HepG2 (cell line): ENCODE results near the gene NIFK. TPM values are rescaled to one million over a fixed set of nuclear protein-coding genes. Genes with fewer than 3 reads are reported as not detected.

ENCODE experiments used
- CBFB ChIP-seq: sonication (generic); formaldehyde crosslinking; IDR thresholded peaks from 2 replicates; pipeline ENCODE4 v1.4.0; 2020; ENCODE audit warnings: missing genetic modification reagents
- CEBPG ChIP-seq: IDR thresholded peaks from 2 replicates; pipeline ENCODE4 v1.6.1; 2016
- MEIS2 ChIP-seq: sonication (generic); formaldehyde crosslinking; IDR thresholded peaks from 2 replicates; pipeline ENCODE4 v1.9.0; 2021; ENCODE audit warnings: mild to moderate bottlenecking, missing genetic modification reagents
- POGZ ChIP-seq: sonication (generic); formaldehyde crosslinking; IDR thresholded peaks from 2 replicates; pipeline ENCODE4 v1.4.0; 2020; ENCODE audit warnings: mild to moderate bottlenecking, missing genetic modification reagents
- TAF1 ChIP-seq: sonication (generic); formaldehyde crosslinking; IDR thresholded peaks from 2 replicates; pipeline ENCODE4 v1.4.0; 2020; ENCODE audit warnings: missing genetic modification reagents
- TSC22D2 ChIP-seq: sonication (generic); formaldehyde crosslinking; IDR thresholded peaks from 2 replicates; pipeline ENCODE4 v1.5.1; 2020; ENCODE audit warnings: missing genetic modification reagents, mild to moderate bottlenecking, borderline replicate concordance
- ZBTB25 ChIP-seq: IDR thresholded peaks from 2 replicates; pipeline ENCODE4 v1.6.1; 2018; ENCODE audit warnings: missing genetic modification reagents
- ZBTB38 ChIP-seq: sonication (generic); formaldehyde crosslinking; IDR thresholded peaks from 2 replicates; pipeline ENCODE4 v1.5.1; 2020; ENCODE audit warnings: mild to moderate bottlenecking, missing genetic modification reagents
- ZFP1 ChIP-seq: IDR thresholded peaks from 2 replicates; pipeline ENCODE4 v1.6.1; 2016
- ZKSCAN1 ChIP-seq: fragments of 150-350 bp; IDR thresholded peaks from 2 replicates; pipeline ENCODE4 v1.6.1; 2014; ENCODE audit warnings: low read length
- ZNF276 ChIP-seq: sonication (generic); formaldehyde crosslinking; IDR thresholded peaks from 2 replicates; pipeline ENCODE4 v1.4.0; 2020; ENCODE audit warnings: mild to moderate bottlenecking, low read depth, missing genetic modification reagents
- ZNF329 ChIP-seq: sonication (generic); formaldehyde crosslinking; IDR thresholded peaks from 2 replicates; pipeline ENCODE4 v1.9.0; 2021; ENCODE audit warnings: low read depth, mild to moderate bottlenecking, missing genetic modification reagents
- ZNF451 ChIP-seq: sonication (generic); formaldehyde crosslinking; IDR thresholded peaks from 2 replicates; pipeline ENCODE4 v1.5.0; 2020; ENCODE audit warnings: mild to moderate bottlenecking, missing genetic modification reagents
- ZNF614 ChIP-seq: IDR thresholded peaks from 2 replicates; pipeline ENCODE4 v1.6.1; 2018; ENCODE audit warnings: missing biosample characterization, missing genetic modification reagents, inconsistent platforms, borderline replicate concordance
- polyA plus RNA-seq, 8 experiments: library from polyadenylated mRNA; depleted of rRNA in 3 of 8; stranded (reverse) in 7 of 8; unstranded in 1 of 8; fragments of >200 nt; fragmentation: Illumina TruSeq in 4 of 8; extraction: Trizol in 4 of 8; gene quantifications; 2 replicates each; pipeline versions ENCODE4 v1.2.1 to v1.2.3, GENCODE V29; 2011 to 2016; ENCODE audit warnings: low read depth in 4 of 8, missing spikeins in 1 of 8, mixed read lengths in 1 of 8; ENCODE audit not compliant: insufficient read depth in 1 of 8
- total RNA-seq, 5 experiments: library from RNA; depleted of rRNA; stranded (reverse); fragments of >200 nt; fragmentation: Illumina TruSeq; extraction: Trizol; gene quantifications; 2 replicates each; pipeline ENCODE4 v1.2.3, GENCODE V29; 2016; ENCODE audit warnings: low read depth in 1 of 5
- TF ChIP-seq, protein P1 (sequence below): sonication (generic); formaldehyde crosslinking; IDR thresholded peaks from 2 replicates; pipeline ENCODE4 v1.5.0; 2020; ENCODE audit warnings: mild to moderate bottlenecking, missing genetic modification reagents, borderline replicate concordance
- TF ChIP-seq, protein P2 (sequence below): sonication (generic); formaldehyde crosslinking; IDR thresholded peaks from 2 replicates; pipeline ENCODE4 v1.4.0; 2020; ENCODE audit warnings: missing genetic modification reagents, borderline replicate concordance
- TF ChIP-seq, protein P3 (sequence below): sonication (generic); formaldehyde crosslinking; IDR thresholded peaks from 2 replicates; pipeline ENCODE4 v1.5.0; 2020; ENCODE audit warnings: missing genetic modification reagents

NIFK gene
- total and polyA plus RNA-seq, 2 of the 13 experiments (the other 11 are each of a cell fraction or from before 2014, with no cell fraction given): 19.6 to 105 TPM

GRCh38 chr2:121736462-121737336 lies at the start of gene NIFK (continued):
- peak; percentile 58 for TF ChIP-seq CEBPG (CRISPR knock-in tag)
- TF ChIP-seq ZBTB38: no peak
- TF ChIP-seq TAF1 (CRISPR knock-in tag): peak; percentile 89
- TF ChIP-seq ZBTB25 (CRISPR knock-in tag): 0 out of 2 replicates have a peak, but pooled peaks have one; percentile 61
- TF ChIP-seq ZNF614 (CRISPR knock-in tag): peak; percentile 46; the same call in 1 of the 2 replicates
- TF ChIP-seq ZNF329 (CRISPR knock-in tag): no peak
- TF ChIP-seq, protein P1, sequence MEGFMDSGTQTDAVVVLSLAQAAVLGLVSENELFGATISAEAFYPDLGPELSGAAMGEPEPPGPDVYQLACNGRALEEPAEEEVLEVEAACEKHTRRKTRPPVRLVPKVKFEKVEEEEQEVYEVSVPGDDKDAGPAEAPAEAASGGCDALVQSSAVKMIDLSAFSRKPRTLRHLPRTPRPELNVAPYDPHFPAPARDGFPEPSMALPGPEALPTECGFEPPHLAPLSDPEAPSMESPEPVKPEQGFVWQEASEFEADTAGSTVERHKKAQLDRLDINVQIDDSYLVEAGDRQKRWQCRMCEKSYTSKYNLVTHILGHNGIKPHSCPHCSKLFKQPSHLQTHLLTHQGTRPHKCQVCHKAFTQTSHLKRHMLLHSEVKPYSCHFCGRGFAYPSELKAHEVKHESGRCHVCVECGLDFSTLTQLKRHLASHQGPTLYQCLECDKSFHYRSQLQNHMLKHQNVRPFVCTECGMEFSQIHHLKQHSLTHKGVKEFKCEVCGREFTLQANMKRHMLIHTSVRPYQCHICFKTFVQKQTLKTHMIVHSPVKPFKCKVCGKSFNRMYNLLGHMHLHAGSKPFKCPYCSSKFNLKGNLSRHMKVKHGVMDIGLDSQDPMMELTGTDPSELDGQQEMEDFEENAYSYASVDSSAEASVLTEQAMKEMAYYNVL (CRISPR knock-in tag): peak; percentile 79; the same call in 1 of the 2 replicates
- TF ChIP-seq TSC22D2 (CRISPR knock-in tag): 0 out of 2 replicates have a peak, but pooled peaks have one; percentile 8
- TF ChIP-seq MEIS2 (CRISPR knock-in tag): peak; percentile 81
- TF ChIP-seq, protein P2, sequence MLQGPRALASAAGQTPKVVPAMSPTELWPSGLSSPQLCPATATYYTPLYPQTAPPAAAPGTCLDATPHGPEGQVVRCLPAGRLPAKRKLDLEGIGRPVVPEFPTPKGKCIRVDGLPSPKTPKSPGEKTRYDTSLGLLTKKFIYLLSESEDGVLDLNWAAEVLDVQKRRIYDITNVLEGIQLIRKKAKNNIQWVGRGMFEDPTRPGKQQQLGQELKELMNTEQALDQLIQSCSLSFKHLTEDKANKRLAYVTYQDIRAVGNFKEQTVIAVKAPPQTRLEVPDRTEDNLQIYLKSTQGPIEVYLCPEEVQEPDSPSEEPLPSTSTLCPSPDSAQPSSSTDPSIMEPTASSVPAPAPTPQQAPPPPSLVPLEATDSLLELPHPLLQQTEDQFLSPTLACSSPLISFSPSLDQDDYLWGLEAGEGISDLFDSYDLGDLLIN (CRISPR knock-in tag): 0 out of 2 replicates have a peak, but pooled peaks have one; percentile 31
- TF ChIP-seq ZNF451 (CRISPR knock-in tag): no peak
- TF ChIP-seq ZFP1 (CRISPR knock-in tag): no peak
- 0 out of 2 replicates have a peak, but pooled peaks have one; percentile 19 for TF ChIP-seq CBFB (CRISPR knock-in tag)
- no peak for TF ChIP-seq ZKSCAN1
- TF ChIP-seq ZNF276 (CRISPR knock-in tag): peak; percentile 85; the same call in 1 of the 2 replicates
- TF ChIP-seq POGZ: peak; percentile 94
- TF ChIP-seq, protein P3, sequence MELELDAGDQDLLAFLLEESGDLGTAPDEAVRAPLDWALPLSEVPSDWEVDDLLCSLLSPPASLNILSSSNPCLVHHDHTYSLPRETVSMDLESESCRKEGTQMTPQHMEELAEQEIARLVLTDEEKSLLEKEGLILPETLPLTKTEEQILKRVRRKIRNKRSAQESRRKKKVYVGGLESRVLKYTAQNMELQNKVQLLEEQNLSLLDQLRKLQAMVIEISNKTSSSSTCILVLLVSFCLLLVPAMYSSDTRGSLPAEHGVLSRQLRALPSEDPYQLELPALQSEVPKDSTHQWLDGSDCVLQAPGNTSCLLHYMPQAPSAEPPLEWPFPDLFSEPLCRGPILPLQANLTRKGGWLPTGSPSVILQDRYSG (CRISPR knock-in tag): no peak
